Osteoblast (primary cell): ENCODE measurements around the gene HEATR3. TPM values are rescaled to one million over a fixed set of nuclear protein-coding genes. Genes with fewer than 3 reads are reported as not detected.

Source experiments
- DNase-seq: peaks from one replicate; pipeline ENCODE4 v3.0.0; 2011; ENCODE audit warnings: low spot score, mixed read lengths; ENCODE audit not compliant: insufficient read length; ENCODE audit errors: missing footprints
- H2AFZ ChIP-seq: 2 replicates; pipeline ENCODE4 v1.6.0; 2011; ENCODE audit warnings: mild to moderate bottlenecking, low read length
- H3K27ac ChIP-seq: 2 replicates; pipeline ENCODE4 v1.5.1; 2011; ENCODE audit warnings: mild to moderate bottlenecking, low read depth, low read length, moderate library complexity
- H3K27me3 ChIP-seq: 2 replicates; pipeline ENCODE4 v1.6.0; 2012; ENCODE audit warnings: mild to moderate bottlenecking, control low read depth, inconsistent platforms, low read length, moderate library complexity; ENCODE audit not compliant: insufficient read depth
- H3K36me3 ChIP-seq: 2 replicates; pipeline ENCODE4 v1.5.1; 2011; ENCODE audit warnings: mild to moderate bottlenecking, low read length, control low read depth, moderate library complexity; ENCODE audit not compliant: insufficient read depth
- H3K4me1 ChIP-seq: 2 replicates; pipeline ENCODE4 v1.5.1; 2011; ENCODE audit warnings: mild to moderate bottlenecking, low read length, control low read depth, moderate library complexity; ENCODE audit not compliant: insufficient read depth
- H3K4me2 ChIP-seq: 2 replicates; pipeline ENCODE4 v1.6.0; 2011; ENCODE audit warnings: mild to moderate bottlenecking, low read length; ENCODE audit not compliant: insufficient read depth
- H3K4me3 ChIP-seq: fragments of 200-600 bp; sonication (generic); 3 replicates; pipeline ENCODE4 v1.5.1; 2012; ENCODE audit warnings: mild to moderate bottlenecking, low read length, inconsistent platforms; ENCODE audit not compliant: insufficient read depth
- H3K79me2 ChIP-seq: 2 replicates; pipeline ENCODE4 v1.6.0; 2012; ENCODE audit warnings: mild to moderate bottlenecking, low read length, control low read depth, inconsistent platforms; ENCODE audit not compliant: insufficient read depth
- H3K9me3 ChIP-seq: 2 replicates; pipeline ENCODE4 v1.5.1; 2011; ENCODE audit warnings: low read depth, low read length, control low read depth
- H4K20me1 ChIP-seq: 2 replicates; pipeline ENCODE4 v1.6.0; 2012; ENCODE audit warnings: mild to moderate bottlenecking, low read length, control low read depth; ENCODE audit not compliant: insufficient read depth
- total RNA-seq: library from RNA; depleted of rRNA; stranded (reverse); fragments of >200 nt; gene quantifications from 2 replicates; pipeline ENCODE4 v1.2.3, GENCODE V29; 2012
- TF ChIP-seq, protein P1 (sequence below): IDR thresholded peaks from 2 replicates; pipeline ENCODE4 v1.5.1; 2011; ENCODE audit warnings: mild to moderate bottlenecking, low read depth, low read length, moderate library complexity; ENCODE audit errors: extremely low read depth

Gene HEATR3
- total RNA-seq, 1 donor = 19.5 TPM

DNA sequence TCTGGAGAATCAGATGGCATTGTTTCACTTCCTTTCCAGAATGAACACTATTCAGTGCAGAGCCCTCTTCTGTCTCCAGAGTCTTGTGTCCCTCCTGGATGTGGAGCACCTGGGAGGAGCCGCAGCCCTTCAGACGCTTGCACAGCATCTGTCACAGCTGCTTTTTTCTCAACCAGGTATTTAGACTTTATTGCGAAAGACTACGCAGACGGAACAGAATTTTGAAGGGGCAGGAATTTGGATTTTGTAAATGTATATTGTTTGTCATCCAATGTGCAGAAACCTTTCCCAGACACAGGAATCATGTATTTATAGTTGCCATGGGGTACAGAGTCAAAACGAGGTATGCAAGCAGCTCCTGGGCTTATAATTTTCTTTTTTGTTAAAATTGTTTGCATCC, 20.4 kb downstream of the HEATR3 start:
- H3K36me3 ChIP-seq = peaks cover 64% of the 10 kb centered on the region
- H3K4me3 ChIP-seq = no peak overlapping the region
- H4K20me1 ChIP-seq = no peaks in the 10 kb centered on the region
- H2AFZ ChIP-seq = no peak overlapping the region
- H3K27me3 ChIP-seq = no peaks in the 10 kb centered on the region
- no peaks in the 10 kb centered on the region for H3K4me1 ChIP-seq
- no peak for DNase-seq
- no peaks in the 10 kb centered on the region for H3K9me3 ChIP-seq
- H3K4me2 ChIP-seq = no peak overlapping the region
- peaks cover 9% of the 10 kb centered on the region for H3K79me2 ChIP-seq
- TF ChIP-seq, protein P1, sequence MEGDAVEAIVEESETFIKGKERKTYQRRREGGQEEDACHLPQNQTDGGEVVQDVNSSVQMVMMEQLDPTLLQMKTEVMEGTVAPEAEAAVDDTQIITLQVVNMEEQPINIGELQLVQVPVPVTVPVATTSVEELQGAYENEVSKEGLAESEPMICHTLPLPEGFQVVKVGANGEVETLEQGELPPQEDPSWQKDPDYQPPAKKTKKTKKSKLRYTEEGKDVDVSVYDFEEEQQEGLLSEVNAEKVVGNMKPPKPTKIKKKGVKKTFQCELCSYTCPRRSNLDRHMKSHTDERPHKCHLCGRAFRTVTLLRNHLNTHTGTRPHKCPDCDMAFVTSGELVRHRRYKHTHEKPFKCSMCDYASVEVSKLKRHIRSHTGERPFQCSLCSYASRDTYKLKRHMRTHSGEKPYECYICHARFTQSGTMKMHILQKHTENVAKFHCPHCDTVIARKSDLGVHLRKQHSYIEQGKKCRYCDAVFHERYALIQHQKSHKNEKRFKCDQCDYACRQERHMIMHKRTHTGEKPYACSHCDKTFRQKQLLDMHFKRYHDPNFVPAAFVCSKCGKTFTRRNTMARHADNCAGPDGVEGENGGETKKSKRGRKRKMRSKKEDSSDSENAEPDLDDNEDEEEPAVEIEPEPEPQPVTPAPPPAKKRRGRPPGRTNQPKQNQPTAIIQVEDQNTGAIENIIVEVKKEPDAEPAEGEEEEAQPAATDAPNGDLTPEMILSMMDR = no peak
- no peak overlapping the region for H3K27ac ChIP-seq

DNA sequence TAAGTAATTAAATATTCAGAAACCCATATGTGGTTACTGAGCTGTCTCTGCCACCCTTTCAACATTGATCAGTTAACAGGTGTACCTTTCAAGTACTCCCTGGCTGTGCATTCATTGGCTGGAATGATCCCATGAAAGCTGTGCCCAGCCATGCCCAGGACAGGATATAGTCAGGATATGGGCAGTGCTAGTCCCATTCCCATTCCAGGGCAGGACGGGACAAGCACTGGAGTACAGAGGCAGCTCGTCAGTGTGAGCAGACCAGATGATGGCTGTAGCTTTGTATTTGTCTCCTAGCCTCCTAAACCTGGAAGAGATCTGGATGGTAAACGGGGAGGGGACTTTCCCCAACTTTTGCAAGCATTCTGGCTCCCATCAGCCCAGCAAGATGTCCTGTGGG, 22.5 kb downstream of the HEATR3 start:
- no peaks in the 10 kb centered on the region for H4K20me1 ChIP-seq
- peaks cover 55% of the 10 kb centered on the region for H3K36me3 ChIP-seq
- H3K79me2 ChIP-seq = peaks cover 3% of the 10 kb centered on the region
- no peak overlapping the region for H3K4me3 ChIP-seq
- no peaks in the 10 kb centered on the region for H3K4me1 ChIP-seq
- DNase-seq = no peak
- no peak overlapping the region for H3K27ac ChIP-seq
- TF ChIP-seq, protein P1 = no peak
- no peaks in the 10 kb centered on the region for H3K27me3 ChIP-seq
- no peak overlapping the region for H2AFZ ChIP-seq
- H3K4me2 ChIP-seq = no peak overlapping the region
- no peaks in the 10 kb centered on the region for H3K9me3 ChIP-seq

DNA sequence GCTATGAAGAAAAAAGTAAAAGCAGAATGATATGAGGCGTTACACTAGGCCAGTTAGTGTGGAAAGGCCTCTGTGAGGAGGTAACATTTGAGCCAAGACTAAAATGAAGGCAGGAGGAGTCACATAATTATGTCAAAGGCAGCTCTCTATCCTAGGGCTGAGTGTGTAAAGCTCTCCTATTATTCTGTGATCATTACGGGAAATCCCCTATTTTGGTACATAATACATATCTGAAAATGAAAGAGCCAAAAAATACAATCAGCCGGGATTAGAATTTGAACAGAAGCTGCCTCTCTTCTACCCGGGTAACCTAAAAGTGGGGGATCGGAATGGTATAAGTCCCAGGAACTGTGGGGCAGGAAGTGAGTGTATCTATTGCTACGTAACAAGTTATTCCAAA, 27.1 kb downstream of the HEATR3 start:
- Histone ChIP-seq H2AFZ (no peak overlapping the region), H3K79me2 (peaks cover 3% of the 10 kb centered on the region), H3K9me3 (no peaks in the 10 kb centered on the region), H3K27ac (no peak overlapping the region), H3K36me3 (peaks cover 19% of the 10 kb centered on the region), H3K4me1 (peaks cover 10% of the 10 kb centered on the region), H3K4me2 (no peak overlapping the region), H3K4me3 (no peak overlapping the region), H4K20me1 (no peaks in the 10 kb centered on the region), H3K27me3 (no peaks in the 10 kb centered on the region)
- DNase-seq = no peak
- TF ChIP-seq, protein P1 = no peak

DNA sequence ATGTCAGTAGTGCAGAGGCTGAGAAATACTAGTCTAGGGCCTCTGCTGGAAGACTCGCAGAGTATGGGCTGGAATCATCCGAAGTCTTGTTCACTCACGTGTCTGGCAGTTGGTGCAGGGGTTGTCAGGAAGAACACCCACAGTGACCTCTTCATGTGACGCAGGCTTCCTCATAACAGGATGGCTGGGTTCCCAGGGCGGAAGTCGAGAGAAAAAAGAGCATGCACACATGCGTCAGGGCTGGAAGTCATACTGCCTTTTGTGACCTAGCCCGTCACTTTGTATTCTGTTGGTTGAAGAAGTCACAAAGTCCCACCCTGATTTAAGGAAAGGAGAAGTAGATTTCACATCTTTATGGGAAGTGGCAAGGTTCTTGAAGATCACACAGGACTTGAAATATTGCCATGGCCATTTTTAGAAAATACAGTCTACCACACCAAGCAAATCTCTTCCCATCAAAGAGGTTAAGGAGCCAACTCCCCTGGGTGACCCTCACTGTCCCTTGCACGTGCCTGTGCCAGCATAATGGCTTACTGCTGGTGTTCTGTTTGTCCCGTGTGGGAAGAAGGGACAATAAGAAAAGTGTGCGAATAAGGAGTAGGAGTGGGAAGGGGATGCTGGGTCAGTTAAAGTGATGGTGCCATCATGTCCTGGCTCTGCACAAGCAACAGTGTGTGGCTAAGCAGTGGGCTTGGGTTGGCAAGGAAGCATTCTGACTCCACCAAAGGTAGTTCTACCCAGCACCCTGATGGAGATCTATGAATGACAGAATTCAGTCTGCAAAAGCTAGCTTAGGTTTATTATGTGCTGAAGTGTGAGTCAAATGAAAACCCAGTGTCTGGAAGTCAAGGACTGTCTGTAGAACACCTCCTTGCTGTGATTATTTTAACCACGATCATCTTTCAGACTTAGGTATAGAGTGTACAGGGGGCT, 28.1 kb downstream of the HEATR3 start:
- DNase-seq = no peak
- H3K27ac ChIP-seq = no peak overlapping the region

More for the DNA sequence above, 28.1 kb downstream of the HEATR3 start:
- Histone ChIP-seq H2AFZ (no peak overlapping the region), H3K9me3 (no peaks in the 10 kb centered on the region), H3K4me3 (no peak overlapping the region), H3K4me1 (peaks cover 10% of the 10 kb centered on the region), H3K79me2 (no peaks in the 10 kb centered on the region), H3K36me3 (peaks cover 9% of the 10 kb centered on the region), H4K20me1 (no peaks in the 10 kb centered on the region), H3K4me2 (no peak overlapping the region), H3K27me3 (no peaks in the 10 kb centered on the region)
- TF ChIP-seq, protein P1 = no peak
